NCI-H748 (cell line): ENCODE data around the gene FABP7.

ENCODE experiments used
- DNase-seq: peaks from one replicate; lab custom pipeline; 2025; ENCODE audit not compliant: unreplicated experiment; lab: John Stamatoyannopoulos, UW

FABP7 gene

DNA sequence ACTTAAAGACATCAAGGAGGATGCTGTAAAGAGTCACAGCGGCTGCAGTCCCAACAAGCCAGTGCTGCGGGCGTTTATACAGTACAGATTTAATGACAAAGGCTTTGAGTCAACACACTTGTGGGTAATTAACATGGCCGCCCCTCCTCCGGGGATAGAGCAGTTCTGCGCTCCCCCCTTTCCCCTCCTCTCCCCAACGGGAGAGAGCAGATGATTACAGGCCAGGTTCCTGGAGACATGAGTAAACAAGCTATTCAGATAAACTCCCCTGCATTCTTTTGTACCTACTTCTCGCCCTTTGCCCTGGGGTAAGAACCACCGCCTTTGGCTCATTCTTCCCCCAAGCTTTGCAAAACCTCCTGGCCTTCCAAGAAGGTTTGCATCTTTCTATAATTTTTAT is 23.6 kb upstream of the FABP7 start:
- DNase-seq, result peak; percentile 37

DNA sequence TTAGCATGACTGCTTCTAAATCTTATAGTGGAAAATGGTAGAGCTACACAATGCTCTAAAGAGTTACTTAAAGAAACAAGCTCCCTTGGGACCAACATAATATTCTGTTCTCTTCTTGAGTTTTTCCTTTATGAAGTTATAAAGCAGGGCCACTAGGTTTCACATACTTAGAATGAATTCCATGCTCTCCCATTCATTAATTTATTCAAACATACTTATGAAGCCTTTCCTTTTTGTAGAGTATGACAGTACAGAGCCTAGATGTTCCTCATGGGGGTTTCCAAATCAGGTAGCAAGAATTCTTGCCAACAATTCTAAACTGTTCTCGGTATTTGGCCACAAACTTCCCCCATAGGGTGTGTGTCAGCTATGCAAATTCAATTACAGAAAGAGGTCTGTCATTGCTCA is 20.6 kb upstream of the FABP7 start:
- DNase-seq, result no peak

- DNase-seq, result no peak
Observed at GRCh38 chr6:122760330-122760729, 19.2 kb upstream of the FABP7 start.

DNA sequence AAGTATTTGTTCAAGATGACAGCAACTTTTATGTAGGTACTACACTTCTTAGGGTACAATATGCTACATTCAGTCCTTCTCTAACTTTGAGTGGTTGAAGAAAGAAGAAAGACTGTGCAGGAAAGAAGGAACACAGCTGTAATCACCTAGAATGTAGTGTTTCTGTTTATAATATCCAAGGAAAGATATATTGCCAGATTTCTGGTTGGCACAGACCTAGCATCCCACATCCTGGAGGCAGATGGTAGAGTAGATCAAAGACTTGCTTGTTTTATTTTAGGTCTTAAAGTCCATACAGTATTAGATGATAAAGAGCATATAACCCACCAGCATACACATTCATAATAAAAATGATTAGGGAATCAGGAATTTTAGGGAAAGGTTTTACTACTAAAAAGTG is 13.3 kb upstream of the FABP7 start:
- DNase-seq, result no peak

- peak; percentile 32 for DNase-seq
Observed at GRCh38 chr6:122770835-122771601, 8.5 kb upstream of the FABP7 start.

DNA sequence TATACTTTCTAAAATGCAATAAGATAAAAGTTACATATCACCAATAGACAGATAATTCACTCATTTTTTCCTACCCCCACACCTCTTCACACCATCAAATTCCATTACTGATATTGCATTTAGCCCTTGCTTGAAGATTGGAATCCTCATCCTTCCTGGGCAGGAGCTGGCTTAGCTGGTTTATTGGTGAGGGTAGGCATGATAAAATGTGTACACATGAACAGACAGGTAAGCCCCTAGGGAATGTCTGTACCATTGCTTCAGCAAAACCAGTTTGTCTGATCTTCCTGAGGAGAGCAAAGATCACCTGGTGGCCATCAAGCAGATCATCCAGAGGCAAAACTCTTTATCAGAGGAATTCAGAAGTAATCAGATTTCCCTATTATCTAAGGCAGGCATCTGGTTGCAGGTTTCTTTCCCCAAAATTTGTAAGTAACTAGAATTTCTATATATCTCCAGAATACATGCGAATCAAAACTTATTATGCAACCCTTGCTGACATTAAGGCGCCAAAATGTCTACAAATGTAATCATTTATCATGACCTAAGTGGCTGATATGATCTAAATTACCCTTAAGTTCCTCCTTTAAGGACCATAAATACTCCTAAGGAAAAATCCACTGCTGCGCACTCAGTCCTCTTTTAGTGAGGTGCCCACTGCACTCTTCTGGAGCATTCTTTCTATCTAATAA is 6.6 kb upstream of the FABP7 start:
- DNase-seq, result no peak

GRCh38 chr6:122775975-122776374 is 3.5 kb upstream of the FABP7 start:
- DNase-seq, result no peak

DNA sequence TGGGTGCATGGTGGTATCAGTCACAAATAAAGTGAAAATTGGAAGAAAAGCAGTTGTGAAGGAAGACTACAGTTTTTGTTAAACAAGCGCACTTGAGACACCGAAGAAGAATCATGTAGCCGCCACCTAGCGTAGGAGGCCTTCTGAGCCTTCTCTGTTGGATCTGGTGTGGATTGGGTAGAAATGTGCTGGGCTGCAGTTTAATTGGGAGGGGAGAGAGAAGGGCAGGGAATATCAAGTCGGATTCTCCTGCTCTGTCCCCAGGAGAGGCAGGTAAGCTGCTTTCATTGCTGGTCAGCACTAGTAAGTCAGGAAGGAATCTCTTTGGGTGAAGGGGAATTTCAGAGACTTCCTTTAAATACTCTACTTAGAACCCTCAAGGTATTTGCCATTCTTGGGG is 1.2 kb upstream of the FABP7 start:
- no peak for DNase-seq

DNA sequence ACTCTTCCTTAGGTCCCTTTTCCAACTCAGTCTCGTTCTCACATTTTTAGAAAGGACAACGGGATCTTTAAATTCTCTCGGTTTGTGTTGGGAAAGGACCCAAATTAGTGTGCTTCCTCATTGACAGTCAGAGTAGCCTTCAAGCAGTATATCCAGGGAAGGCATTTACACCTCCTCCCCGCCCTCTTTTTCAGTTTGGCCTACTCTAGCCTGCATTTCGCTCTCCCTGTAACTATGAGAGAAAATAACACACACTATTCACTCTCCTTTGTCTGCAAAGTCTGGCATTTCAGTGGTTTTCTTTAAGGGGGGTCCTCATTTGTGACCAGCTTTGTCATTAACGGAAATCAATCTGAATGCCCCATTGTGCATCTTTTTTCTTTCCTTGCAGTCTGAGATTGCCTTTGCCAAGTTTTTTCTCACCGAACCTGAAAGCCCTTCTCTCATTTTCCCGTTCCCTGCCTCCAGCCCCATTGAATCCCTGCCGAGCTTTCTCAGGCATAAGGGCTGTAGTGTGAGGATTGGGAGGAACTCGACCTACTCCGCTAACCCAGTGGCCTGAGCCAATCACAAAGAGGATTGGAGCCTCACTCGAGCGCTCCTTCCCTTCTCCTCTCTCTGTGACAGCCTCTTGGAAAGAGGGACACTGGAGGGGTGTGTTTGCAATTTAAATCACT is 393 bp upstream of the FABP7 start:
- DNase-seq, result no peak

GRCh38 chr6:122780114-122780513 is 598 bp downstream of the FABP7 start:
- no peak for DNase-seq

DNA sequence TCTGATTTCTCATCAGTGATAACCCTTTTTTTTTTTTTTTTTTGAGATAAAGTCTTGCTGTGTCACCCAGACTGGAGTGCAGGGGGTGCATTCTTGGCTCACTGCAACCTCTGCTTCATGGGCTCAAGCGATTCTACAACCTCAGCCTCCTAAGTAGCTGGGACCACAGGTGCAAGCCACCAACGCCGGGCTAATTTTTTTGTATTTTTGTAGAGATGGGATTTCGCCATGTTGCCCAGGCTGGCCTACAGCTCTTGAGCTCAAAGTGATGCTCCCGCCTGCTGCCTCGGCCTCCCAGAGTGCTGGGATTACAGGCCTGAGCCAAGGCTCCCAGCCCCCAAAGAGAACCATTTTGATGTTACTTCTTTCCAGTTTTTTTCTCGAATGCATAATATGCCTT is 2.2 kb downstream of the FABP7 start:
- DNase-seq, result no peak

- no peak for DNase-seq
Observed at GRCh38 chr6:122783401-122783800, 3.9 kb downstream of the FABP7 start.

DNA sequence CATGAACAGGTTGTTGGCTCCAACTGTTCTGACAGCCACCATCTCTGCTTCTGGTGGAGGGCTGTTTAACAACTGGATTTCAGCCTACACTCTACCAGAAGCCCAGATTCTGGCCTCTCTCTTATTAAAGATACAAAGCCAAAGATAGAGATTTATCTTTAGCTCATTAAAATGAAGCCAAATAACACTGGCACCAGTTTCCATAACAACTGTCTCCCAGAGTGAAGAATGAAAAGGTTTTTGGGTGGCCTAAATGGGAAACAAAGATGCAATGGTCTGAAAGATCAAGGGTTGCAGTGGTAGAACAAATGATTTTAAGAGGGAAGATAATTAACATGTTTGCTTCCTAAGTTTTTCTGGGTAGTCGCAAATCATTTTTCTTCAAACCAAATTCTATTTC is 6.4 kb downstream of the FABP7 start:
- no peak for DNase-seq

DNA sequence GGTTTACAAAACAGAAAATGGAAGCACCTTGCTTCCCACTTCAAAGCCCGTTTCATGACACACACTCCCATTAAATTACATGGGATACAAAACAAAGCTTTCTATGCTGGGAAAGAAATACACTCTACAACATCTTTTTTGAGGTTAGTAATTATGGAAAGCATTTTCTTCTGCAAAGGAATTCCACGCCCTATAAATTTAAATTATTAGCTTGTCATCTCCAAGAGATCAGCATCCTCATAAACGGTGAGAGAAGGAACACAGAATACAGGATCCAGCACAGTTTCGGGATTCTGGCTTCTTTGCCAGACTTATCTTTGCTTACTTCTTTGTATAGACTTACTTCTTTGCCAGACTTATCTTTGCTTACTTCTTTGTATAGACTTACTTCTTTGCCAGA is 8.2 kb downstream of the FABP7 start:
- DNase-seq, result no peak

DNA sequence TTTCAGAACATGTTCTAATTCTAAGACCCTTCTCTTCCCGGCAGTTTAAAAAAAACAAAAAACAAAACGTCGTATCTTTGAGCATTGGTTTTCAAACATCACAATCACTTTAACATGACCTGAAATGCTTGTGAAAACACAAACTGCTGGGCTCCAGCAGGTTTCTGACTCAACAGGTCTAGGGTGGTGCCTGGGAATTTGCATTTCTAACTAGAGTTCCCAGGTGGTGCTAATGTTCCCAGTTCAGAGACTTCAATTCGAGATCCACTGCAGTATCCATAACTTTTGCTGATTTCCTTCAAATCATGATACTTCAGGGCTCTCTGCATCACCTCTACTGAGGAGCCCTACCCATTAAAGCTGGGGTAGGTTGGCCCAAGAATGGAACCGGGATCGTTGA is 8.7 kb downstream of the FABP7 start:
- peak; percentile 28 for DNase-seq

DNA sequence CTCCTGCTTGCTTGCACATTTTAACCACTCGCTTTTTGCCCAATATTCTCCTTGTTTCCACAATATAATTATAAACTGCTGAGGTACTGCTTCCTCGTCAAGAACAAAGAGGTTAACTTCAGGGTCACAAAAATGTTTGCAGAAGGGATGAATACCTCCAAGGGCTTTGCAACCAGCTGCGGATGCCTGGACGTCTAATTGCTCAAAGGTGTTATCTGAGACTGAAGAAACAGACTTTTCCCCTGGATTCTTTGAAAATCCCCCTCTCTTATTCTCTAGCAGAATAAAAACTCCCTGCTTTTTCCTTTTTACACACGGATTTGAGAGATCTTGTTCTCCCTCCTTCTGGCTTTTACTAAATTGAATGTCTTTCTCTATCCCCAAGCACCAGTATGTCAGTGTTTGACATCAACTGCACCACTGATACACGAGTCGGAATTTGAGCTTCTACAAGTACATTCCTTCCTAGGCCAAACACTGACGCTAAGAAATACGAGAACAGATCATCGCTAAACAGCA is 9.2 kb downstream of the FABP7 start:
- peak; percentile 51 for DNase-seq

DNA sequence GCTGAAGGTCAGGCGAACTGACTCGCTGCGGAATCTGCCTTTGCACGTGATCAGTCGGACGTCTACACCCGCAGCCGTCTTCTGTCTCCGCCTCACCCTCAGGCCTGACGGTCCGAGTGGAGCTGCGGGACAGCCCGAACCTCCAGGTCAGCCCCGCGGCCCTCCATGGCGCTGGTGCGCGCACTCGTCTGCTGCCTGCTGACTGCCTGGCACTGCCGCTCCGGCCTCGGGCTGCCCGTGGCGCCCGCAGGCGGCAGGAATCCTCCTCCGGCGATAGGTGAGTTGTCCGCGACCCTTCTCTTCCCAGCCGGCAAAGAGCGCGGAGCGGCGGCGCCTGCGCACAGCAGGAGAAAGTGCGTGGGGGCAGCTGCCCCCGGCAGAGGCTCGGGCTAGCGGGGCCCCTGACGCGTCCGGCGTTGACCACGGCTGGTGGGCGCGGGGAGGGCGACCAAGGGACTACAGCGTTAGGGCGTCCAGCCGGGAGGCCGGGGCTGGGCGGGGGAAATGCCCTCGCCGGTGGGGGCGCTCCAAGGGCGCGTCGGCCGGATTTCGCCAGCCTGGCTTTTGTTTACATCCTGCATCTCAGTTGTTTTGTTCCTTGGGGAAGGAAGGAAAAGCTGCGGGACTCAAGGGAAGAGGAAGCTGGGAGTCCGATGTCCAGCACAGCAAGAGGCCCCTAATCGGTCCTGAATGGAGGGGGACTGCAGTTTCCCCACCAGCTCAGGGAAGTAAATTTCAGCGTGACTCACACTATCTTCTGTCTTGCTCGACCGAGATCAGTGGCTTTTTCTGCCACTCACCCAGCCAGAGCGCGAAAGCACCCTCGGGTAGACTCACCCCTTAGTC is 9.9 kb downstream of the FABP7 start, which contains the start of gene SMPDL3A:
TSS of gene SMPDL3A (plus strand) at position 77 of the 846 bp plus-strand sequence. CDS start at position 166, 89 bp downstream.
- peak; percentile 90 for DNase-seq

- no peak for DNase-seq
Observed at GRCh38 chr6:122790028-122790422, 10.5 kb downstream of the FABP7 start.

DNA sequence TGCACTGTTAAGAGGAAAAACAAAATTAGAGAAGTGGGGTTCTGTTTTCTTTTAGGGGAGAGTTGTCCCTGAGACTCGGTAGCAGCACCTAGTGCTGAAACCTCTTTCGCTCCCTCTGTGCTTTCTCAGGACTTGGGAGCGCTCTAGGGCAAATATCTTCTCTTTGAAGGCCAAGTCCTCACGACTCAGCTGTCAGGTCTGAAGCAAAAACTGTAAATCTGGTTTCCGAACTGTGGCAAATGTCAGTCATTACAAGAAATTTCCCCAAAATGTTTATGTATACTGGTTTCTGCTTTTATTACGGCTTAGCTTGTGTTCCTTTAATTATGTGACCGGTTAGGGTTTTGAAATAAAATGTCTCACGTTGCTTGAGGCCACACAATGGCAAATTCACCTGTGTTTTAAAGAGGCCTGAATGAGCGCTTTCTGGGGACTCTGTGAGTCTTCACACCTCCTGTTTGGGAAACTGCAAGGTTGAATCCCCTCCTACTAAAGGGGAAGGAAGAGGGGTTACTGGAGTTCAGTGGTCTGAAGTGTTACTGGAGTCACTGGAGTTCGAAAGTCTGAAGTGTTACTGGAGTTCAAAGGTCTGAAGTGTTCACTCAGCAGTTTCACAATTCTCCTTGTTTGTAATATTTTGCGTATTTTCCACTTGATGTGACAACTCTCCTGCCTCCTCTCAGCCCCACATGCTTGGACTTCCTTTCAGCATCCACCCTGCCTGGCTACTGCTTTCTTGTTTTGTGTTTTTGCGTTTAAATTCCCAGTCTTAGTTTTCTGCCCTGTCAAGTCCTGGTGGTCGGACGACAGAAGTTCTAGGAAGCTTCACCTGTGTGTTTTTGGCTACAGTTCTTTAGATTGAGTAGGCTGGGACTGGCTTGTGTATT is 11.2 kb downstream of the FABP7 start:
- DNase-seq, result peak; percentile 40

DNA sequence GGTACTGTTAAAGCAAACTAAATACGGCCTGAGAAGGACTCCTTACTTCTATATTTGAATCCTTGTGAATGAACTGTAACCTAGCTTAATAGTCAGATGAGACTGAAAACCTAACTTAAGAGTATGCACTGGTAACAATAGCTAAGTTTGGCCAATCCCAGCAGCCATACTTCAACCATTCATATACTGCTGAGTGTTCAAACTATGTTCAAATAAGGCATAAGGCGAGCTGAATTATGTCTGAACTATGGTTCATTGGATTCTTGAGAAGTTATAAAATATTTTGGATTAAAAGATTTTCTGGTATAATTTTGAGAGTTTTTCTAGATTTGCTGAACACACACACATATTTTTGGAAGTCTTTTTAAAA is 11.8 kb downstream of the FABP7 start:
- no peak for DNase-seq
